GOT3 (cell line): ENCODE results near the gene PTPRH.
A peak's percentile ranks its signal among the peaks of the same experiment; 100 is the strongest.
"Not testable (repeated sequence)": the region's sequence is repeated elsewhere in the genome, so short reads cannot be mapped to it uniquely, and the experiment has no call there.

Experiments
- DNase-seq: peaks from one replicate; lab custom pipeline; 2025; ENCODE audit warnings: mixed read lengths; lab: John Stamatoyannopoulos, UW

Gene PTPRH

DNA sequence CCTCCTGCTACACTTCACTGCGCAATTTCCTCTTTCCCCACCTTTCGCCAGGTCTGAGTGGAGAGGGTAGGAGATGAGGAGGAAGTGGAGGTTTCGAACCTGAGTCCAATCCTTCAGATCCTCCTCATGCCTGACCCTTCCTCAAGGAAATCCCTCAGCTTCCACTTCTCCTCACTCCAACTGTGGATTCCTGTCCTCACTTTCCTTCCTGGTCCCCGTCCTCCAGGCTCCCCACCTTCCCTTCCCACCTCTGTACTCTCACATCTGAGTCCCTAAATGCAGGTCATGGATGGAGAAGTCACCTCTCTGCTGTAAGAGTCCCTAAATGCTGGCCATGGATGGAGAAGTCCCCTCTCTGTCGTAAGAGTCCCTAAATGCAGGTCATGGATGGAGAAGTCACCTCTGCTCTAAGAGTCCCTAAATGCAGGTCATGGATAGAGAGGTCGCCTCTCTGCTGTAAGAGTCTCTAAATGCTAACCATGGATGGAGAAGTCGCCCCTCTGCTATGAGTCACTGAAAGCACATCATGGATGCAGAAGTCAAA lies 16.2 kb upstream of the PTPRH start:
- no peak for DNase-seq

GRCh38 chr19:55224679-55225414 lies 15.5 kb upstream of the PTPRH start:
- DNase-seq, result not testable (repeated sequence)

- no peak for DNase-seq
These were observed 14.9 kb upstream of the PTPRH start for GRCh38 chr19:55224038-55224665.

DNA sequence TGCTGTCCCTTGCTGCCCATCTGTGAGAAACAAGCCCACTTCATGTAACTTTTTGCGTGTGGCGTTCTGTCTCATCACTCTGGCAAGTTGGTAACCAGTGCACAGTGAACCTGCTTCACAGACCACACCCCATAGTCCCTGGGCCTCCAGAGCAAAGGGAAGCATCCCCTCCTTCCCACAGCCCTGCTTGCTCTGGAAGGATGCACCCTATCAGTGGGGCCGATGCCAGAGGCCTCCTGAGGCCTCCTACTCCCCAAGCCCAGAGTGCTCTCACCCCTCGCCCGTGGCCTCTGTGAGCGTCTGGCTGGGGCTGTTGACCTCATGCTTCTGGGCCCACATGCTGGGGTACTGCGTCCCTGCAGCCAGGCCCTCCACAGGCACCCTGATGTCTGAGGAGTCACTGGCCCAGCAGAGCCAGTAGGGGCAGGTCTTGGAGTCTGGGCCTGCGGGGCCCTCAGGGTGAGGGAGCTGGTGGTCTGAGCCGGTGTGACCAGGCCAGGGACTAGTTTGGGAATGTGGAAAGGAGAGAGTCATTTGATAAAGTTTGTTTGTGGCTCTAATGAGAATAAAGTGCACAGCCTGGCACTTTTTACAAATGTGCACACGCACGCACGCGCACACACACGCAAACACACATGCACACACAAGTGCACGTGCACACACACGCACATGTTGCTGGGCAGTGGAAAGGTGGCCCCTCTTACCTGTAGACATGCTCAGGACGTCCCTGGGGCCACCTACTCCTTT lies 14.2 kb upstream of the PTPRH start:
- DNase-seq, result no peak

GRCh38 chr19:55220525-55220924 lies 11.2 kb upstream of the PTPRH start:
- DNase-seq, result no peak

GRCh38 chr19:55216461-55217198 lies 7.3 kb upstream of the PTPRH start:
- peak; percentile 84 for DNase-seq

GRCh38 chr19:55213547-55213946 lies 4.2 kb upstream of the PTPRH start:
- no peak for DNase-seq

GRCh38 chr19:55212447-55212846 lies 3.1 kb upstream of the PTPRH start:
- DNase-seq, result no peak

GRCh38 chr19:55209693-55210472 lies 582 bp upstream of the PTPRH start:
- DNase-seq, result no peak

DNA sequence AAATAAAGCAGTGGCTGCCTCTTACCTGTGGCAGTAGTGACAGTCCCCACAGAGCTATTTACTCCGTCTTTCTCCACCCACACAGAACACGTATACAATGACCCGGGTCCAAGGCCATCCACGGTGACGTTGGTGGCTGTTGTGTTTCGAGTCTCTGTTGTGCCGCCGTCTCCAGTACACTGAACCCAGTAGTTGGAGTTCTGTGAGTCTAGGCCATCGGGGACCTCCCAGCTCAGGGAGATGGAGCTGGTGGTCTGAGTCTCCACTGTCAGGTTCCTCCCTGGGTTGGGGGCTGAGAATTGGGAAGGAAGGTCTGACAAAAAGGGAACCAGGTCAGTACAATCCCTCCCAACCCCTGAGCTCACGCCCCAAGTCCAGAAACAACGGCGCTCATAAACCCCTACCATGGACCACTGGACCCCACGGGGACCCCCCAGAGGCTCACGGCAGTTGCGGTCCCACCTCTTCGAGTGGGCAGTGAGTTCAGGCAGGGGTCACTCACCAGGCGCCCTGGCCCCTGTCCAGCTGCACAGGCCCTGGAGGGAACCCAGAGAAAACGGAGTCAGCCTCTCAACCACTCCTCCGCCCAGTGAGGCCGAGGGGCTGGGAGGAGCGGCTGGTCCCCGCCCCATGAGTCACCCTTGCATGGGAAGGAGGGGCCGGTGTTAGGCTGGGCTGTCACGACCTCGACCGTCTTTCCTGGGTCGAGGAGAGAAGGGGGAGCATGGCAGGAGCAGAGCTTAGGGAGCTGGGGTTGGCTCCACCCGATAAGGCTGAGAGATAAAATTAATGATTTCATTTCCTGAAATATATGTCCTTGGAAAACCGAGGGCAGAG lies 2.4 kb downstream of the PTPRH start:
- peak; percentile 32 for DNase-seq

- DNase-seq, result not testable (repeated sequence)
These were observed 7.1 kb downstream of the PTPRH start for GRCh38 chr19:55202199-55202598.

GRCh38 chr19:55199620-55200204 lies 9.6 kb downstream of the PTPRH start:
- no peak for DNase-seq

- DNase-seq, result no peak
These were observed 10.7 kb downstream of the PTPRH start for GRCh38 chr19:55198651-55199050.

DNA sequence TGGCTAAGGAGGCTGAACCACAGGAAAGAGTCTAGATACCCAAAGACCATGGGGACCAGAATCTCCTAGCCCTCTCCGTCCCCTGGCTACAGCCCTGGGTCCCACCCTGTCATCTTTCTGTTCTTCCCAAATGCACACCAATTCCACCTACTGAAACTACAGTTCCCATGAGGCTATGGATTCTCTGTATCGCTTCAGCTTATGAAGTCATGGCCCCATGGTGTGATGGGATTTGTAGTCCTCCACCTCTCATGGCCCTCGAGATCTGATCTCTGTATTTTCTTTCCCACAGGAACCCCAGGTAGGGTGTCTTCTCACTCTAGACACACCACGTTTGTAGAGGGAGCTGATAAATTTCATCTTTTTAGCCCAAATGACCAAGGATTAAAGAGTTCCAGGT lies 11.8 kb downstream of the PTPRH start:
- DNase-seq, result no peak

GRCh38 chr19:55196803-55197202 lies 12.5 kb downstream of the PTPRH start:
- DNase-seq, result no peak

DNA sequence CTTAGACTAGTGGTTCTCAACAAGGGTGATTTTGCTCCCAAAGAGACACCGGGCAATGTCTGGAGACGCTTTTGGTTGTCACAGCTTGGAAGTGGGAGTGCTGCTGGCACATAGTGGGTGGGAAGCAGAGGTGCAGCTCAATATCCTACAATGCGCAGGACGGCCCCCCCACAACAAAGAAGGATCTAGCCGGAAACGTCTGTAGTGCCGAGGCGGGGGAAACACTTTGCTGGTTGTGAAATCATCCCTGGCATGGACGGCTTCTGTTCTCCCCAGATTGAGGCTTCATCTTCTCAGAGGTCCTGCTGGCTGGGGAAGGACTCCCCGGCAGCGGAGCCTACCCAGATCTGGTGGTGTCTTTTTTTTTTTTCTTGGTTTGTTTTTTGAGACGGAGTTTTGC lies 15.8 kb downstream of the PTPRH start:
- no peak for DNase-seq

GRCh38 chr19:55189403-55189835 lies 19.9 kb downstream of the PTPRH start:
- DNase-seq, result no peak

- DNase-seq, result no peak
These were observed 20.7 kb downstream of the PTPRH start for GRCh38 chr19:55188625-55189024.

GRCh38 chr19:55186080-55186479 lies 23.2 kb downstream of the PTPRH start:
- DNase-seq, result no peak

DNA sequence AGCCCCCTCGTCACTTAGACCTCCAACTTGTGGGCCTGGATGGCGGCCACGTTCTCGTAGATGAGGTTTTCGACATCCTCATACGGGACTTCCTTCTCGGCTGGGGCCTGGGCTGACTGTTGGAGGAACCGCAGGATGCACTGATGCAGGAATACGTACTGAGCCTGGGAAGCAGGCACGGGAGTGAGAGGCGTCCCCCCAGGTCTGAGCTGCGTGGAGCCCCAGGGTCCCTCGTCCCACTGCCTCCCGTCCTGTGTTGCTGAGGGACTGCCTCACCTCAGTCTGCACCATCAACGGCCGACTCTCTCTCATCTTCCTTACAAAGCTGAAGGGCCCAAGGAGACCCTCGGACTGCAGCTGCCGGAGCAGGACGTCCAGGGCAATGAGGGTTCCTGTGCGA lies 27.6 kb downstream of the PTPRH start:
- DNase-seq, result no peak
